Epithelial cell of esophagus (primary cell): ENCODE measurements around the gene USO1.
A peak's percentile ranks its signal among the peaks of the same experiment; 100 is the strongest.
"Not testable (repeated sequence)": the region's sequence is repeated elsewhere in the genome, so short reads cannot be mapped to it uniquely, and the experiment has no call there.

Experiments used
- DNase-seq: peaks from one replicate; pipeline ENCODE4 v3.0.0; 2010; ENCODE audit warnings: low read depth
- H3K4me3 ChIP-seq: 2 replicates; pipeline ENCODE4 v1.5.1; 2011; ENCODE audit warnings: mild to moderate bottlenecking, low read length, control low read depth
- TF ChIP-seq, protein P1 (sequence below): IDR thresholded peaks from 2 replicates; pipeline ENCODE4 v1.5.1; 2011; ENCODE audit warnings: low read depth, mild to moderate bottlenecking, low read length, control low read depth, inconsistent platforms; ENCODE audit not compliant: insufficient read depth; ENCODE audit errors: missing control alignments

Gene USO1

DNA sequence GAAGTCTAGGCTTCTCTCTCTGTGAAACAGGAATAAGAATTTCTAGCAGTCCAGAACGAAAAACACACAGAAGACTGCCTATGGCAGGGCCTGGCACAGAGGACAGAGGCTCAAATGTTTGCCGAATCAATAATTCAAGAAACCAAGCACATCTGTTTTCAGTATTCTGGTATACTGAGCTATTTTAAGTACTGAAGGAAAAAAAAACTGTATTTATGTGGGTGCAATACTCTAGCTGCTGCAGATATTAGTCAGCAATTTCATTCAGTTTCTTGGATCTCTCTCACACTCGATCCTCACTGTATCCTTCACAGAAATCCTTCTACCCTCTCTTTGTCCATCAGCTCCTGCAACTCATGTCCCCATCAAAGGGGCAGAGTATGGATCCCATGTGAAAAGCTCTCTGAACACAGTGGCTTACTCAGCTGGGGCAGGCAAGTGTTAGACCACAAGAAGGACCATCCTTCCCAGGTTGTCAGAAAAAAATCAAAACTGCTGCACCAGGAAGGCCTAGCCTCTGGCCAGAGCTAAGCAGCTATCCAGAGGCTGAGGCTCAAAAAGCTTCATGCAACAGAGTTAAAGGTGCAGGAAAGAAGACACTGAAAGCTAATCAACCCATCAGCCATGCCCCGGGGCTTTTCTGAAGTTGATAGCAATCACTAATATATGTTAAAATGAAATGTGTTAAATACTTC, 9.1 kb upstream of the USO1 start:
- TF ChIP-seq, protein P1, sequence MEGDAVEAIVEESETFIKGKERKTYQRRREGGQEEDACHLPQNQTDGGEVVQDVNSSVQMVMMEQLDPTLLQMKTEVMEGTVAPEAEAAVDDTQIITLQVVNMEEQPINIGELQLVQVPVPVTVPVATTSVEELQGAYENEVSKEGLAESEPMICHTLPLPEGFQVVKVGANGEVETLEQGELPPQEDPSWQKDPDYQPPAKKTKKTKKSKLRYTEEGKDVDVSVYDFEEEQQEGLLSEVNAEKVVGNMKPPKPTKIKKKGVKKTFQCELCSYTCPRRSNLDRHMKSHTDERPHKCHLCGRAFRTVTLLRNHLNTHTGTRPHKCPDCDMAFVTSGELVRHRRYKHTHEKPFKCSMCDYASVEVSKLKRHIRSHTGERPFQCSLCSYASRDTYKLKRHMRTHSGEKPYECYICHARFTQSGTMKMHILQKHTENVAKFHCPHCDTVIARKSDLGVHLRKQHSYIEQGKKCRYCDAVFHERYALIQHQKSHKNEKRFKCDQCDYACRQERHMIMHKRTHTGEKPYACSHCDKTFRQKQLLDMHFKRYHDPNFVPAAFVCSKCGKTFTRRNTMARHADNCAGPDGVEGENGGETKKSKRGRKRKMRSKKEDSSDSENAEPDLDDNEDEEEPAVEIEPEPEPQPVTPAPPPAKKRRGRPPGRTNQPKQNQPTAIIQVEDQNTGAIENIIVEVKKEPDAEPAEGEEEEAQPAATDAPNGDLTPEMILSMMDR: no peak
- no peak overlapping the region for H3K4me3 ChIP-seq
- DNase-seq: no peak

GRCh38 chr4:75716054-75716453, 8.3 kb upstream of the USO1 start:
- DNase-seq: not testable (repeated sequence)

DNA sequence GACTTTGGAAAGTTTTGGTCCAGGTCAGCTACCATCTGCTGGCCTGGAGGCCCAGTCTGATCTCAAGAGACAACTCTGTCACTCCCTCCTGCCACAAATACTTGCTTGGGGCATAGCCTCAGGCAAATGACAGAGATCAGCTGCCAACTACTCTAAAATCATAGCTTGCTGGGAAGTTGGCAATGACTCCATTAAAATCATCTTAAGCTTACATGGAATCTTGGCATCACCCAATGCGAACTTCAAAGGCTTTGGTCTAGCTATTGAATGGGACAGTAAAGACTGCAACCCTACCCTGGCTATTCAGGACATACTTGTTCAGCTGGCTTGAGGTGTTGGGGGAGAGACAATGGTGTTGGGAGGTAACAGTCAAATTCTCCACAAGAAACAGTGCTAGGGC, 7.0 kb upstream of the USO1 start:
- H3K4me3 ChIP-seq: no peak overlapping the region
- TF ChIP-seq, protein P1: no peak
- peak; percentile 25 for DNase-seq

More at GRCh38 chr4:75716054-75716453, 8.3 kb upstream of the USO1 start:
- H3K4me3 ChIP-seq: not testable (repeated sequence)

DNA sequence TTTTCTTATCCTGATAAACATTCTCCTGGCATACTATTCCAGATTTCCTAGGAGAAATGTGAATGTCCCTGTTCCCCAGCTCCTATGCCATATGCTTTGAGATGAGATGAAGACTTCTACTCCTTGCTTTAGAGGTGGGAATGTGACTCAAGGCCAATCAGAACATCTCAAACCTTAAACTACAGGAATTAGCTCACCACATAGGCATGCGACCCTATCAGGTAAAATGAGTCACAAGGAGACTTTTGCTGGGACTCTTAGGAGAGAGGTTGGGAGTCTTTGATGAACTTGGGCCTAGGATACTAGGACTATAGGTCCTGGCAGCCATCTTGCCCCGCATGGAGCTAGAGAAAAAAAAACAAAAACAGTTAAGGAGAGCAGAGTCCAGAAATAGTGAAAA, 5.8 kb upstream of the USO1 start:
- TF ChIP-seq, protein P1: no peak
- no peak overlapping the region for H3K4me3 ChIP-seq

DNA sequence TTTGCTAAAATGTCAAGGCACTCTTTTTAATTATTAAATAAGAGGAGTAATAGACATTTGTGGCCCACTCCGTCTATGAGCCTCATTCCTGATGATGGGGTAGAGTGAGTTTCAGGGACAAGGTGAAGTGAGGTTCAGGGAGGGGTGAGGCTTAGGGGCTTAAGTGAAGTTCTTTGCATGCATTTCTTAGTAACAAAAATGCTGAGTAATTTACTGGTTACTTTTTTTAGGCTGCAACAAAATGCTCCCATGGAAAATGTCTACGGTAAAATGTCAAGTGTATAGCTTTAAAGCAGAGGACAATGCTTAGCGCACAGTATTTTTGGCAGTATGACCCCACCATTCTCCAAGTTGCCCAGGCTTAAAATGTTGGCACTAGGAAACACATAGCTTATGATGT, 2.0 kb upstream of the USO1 start:
- H3K4me3 ChIP-seq: no peak overlapping the region
- DNase-seq: no peak
- TF ChIP-seq, protein P1: no peak

More for the DNA sequence above, 5.8 kb upstream of the USO1 start:
- DNase-seq: peak; percentile 64

GRCh38 chr4:75723163-75724065, 963 bp upstream of the USO1 start:
- DNase-seq: peak; percentile 79
- TF ChIP-seq, protein P1: no peak
- peak overlapping the region; percentile 98 for H3K4me3 ChIP-seq
